Activated CD8-positive, alpha-beta memory T cell treated with anti-CD3 and anti-CD28 coated beads for 36 hours (primary cell): ENCODE measurements around the gene GRAMD1B. TPM values are rescaled to one million over a fixed set of nuclear protein-coding genes. Genes with fewer than 3 reads are reported as not detected.
"Not testable (repeated sequence)": the region's sequence is repeated elsewhere in the genome, so short reads cannot be mapped to it uniquely, and the experiment has no call there.

ENCODE experiments used
- CTCF ChIA-PET: fragments of 350-600 bp; sonication (Branson Sonifier 250); formaldehyde crosslinking; loops from one replicate; lab custom pipeline; 2021; ENCODE audit warnings: antibody characterized with exemption; lab: Charles Lee
- POLR2A ChIA-PET: fragments of 350-600 bp; sonication (Branson Sonifier 250); formaldehyde crosslinking; loops from one replicate; lab custom pipeline; 2021; ENCODE audit warnings: antibody characterized with exemption; lab: Charles Lee
- total RNA-seq, 2 experiments: library from RNA; stranded (reverse); gene quantifications; one replicate each; pipeline ENCODE4 v1.2.3, GENCODE V29; 2021

GRAMD1B gene
- total RNA-seq, 2 experiments from 2014 or later, result 39.4 to 42.0 TPM

- POLR2A ChIA-PET, result no interaction called here
These were observed 27.2 kb downstream of the GRAMD1B start for GRCh38 chr11:123457187-123457770.

GRCh38 chr11:123458501-123458900, 28.4 kb downstream of the GRAMD1B start:
- CTCF ChIA-PET, result no interaction called here

More at GRCh38 chr11:123457187-123457770, 27.2 kb downstream of the GRAMD1B start:
- CTCF ChIA-PET, result interaction anchor here (0.7 kb wide), 2 partner anchors 18 to 38 kb away, joined by 3 read pairs; no protein-coding TSS in a partner anchor

GRCh38 chr11:123460012-123460700, 30.1 kb downstream of the GRAMD1B start:
- ChIA-PET CTCF (interaction anchor here (0.6 to 1.1 kb wide), 2 partner anchors 10 to 57 kb away, joined by 3 to 4 read pairs; no protein-coding TSS in a partner anchor), POLR2A (no interaction called here)

More at GRCh38 chr11:123458501-123458900, 28.4 kb downstream of the GRAMD1B start:
- POLR2A ChIA-PET, result no interaction called here

DNA sequence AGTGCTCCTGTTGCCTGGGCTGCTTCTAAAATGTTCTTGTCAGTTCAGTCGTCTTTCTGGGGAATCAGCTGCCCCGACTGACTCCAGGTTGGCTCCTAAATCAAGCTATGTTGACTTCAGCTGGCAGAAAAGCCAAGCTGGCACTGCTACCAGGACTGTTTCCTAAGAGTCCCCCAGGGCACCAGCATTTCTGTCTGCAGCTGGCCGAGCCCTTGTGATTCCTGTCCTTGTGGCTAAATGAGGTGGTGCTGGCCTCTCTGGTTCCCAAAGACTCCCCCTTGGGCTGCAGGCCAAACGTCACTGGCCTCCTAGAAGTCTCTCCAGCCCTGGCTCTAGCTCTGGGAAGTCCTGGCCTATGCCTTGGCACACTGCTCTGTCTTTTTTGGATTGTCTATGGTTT, 31.1 kb downstream of the GRAMD1B start:
- POLR2A ChIA-PET, result interaction anchor here (0.6 kb wide), 2 partner anchors 22 to 364 kb away, joined by 3 to 4 read pairs; no protein-coding TSS in a partner anchor
- CTCF ChIA-PET, result interaction anchor here (1.2 kb wide), 1 partner anchor 12 kb away, joined by 4 read pairs; no protein-coding TSS in a partner anchor

DNA sequence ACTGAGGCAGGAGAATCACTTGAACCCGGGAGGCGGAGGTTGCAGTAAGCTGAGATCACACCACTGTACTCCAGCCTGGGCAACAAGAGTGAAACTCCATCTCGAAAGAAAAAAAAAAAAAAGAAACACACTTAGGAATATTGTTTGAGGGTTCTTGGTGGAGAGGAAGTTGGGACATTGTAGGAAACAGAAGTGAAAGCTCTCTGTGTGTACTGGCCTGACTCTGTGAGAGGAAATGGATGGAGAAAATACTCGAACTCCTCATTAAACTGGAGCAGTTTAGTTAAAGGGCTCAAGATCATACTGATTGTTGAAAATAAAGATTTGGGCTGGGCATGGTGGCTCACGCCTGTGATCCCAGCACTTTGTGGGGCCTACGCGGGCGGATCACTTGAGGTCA, 35.6 kb downstream of the GRAMD1B start:
- POLR2A ChIA-PET, CTCF ChIA-PET: not testable (repeated sequence)

DNA sequence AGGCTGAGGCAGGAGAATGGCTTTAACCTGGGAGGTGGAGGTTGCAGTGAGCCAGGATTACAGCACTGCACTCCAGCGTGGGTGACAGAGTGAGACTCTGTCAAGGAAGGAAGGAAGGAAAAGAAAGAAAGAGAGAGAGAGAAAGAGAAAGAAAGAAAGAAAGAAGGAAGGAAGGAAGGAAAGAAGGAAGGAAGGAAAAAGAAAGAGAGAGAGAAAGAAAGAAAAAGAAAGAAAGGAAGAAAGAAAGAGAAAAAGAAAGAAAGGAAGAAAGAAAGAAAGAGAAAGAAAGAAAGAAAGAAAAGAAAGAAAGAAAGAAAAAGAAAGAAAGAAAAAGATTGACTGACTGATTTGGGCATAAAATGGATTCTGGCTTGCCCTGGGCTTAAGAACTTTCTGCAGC, 36.1 kb downstream of the GRAMD1B start:
- CTCF ChIA-PET, POLR2A ChIA-PET: not testable (repeated sequence)

- CTCF ChIA-PET, result interaction anchor here (1.1 to 2.5 kb wide), 2 partner anchors 9 to 62 kb away, joined by 3 to 9 read pairs; no protein-coding TSS in a partner anchor
- POLR2A ChIA-PET, result interaction anchor here (0.7 kb wide), 1 partner anchor 10 kb away, joined by 6 read pairs; no protein-coding TSS in a partner anchor
These were observed 39.0 kb downstream of the GRAMD1B start for GRCh38 chr11:123469089-123469488.

DNA sequence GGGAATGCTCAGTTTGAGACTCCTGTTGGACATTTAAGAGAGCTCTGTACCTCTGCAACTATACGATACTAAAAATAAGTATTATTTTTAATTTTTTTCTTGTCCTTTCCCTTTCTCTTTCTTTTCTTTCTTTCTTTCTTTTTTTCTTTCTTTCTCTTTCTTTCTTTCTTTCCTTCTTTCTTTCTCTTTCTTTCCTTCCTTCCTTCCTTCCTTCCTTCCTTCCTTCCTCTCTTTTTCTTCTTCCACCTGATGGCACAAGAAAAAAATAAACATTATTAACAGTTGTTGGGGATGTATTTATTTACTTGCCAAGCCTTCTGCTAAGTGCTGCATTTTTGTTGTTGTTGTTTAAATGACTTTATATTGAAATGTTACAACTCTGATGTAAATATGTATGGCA, 39.5 kb downstream of the GRAMD1B start:
- POLR2A ChIA-PET, result no interaction called here
- CTCF ChIA-PET, result interaction anchor here (0.7 to 2.5 kb wide), 2 partner anchors 9 to 10 kb away, joined by 4 to 9 read pairs; no protein-coding TSS in a partner anchor

- ChIA-PET POLR2A (no interaction called here), CTCF (interaction anchor here (0.7 kb wide), 1 partner anchor 103 kb away, joined by 4 read pairs; no protein-coding TSS in a partner anchor)
These were observed 40.8 kb downstream of the GRAMD1B start for GRCh38 chr11:123470842-123471241.

DNA sequence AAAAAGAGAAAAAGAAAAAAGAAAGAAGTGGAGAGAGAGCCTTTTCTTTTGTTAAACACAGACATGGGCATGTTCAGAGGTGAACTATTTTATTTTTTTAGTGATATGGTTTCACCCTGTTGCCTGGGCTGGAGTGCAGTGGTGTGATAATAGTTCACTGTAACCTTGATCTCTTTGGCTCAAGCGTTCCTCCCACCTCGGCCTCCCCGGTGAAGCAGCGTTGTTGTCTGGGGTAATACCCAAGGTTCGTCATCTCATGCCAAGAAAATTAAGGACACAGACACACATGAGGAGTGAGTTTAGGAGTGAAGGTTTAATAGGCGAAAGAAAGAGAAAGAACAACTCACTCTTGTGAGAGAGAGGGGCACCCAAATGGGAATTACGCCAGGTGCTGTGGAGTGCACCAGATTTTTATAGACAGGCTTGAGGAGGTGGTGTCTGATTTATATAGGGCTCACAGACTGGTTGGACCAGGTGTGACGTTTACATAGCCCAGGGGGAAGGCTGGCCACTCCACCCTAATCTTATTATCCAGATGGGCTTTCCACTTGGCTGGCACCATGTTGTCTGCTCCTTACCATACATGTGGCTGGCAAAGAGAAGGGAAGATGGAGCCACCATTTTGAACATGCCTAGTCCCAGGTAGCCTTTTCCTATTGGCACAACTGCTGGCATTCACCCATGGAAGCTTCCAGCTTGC, 42.3 kb downstream of the GRAMD1B start:
- POLR2A ChIA-PET, result no interaction called here

DNA sequence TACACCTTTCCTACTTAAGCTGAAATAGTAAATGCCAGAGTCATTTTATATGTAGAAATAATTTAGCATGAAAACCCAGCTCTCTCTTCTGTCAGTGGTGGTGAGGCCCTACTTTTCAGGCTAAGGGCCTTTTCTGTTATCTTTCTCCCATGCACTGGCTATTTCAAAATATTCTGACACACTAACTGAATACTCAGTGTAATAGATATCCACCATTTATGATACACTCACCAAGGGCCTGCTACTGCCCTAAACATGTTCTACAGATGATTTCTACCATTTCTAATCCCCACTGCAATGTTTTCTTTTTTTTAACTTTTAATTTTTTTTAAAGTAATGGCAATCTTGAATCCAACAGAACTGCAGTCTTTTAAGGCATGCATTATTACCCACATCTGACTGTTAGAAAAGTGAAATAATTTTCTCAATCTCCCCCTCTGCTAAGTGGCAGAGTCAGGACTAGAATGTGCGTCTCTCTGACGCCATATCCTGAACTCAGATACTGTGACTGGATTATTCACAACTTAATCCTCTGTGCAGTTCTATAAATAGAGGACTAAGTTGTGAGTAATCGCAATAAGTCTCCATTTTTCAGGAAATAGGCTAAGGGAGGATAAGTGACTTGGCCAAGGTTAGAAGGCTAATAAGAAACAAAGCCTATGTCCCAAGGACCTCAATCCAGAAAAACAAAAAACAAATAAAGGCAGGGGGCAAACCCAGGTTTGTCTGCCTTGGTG, 44.0 kb downstream of the GRAMD1B start:
- ChIA-PET POLR2A (interaction anchor here (0.6 kb wide), 1 partner anchor 86 kb away, joined by 11 read pairs; no protein-coding TSS in a partner anchor), CTCF (interaction anchor here (1.0 to 7.9 kb wide), 4 partner anchors 13 to 67 kb away, joined by 3 to 82 read pairs (median 5); no protein-coding TSS in a partner anchor)

More for the DNA sequence above, 42.3 kb downstream of the GRAMD1B start:
- CTCF ChIA-PET, result interaction anchor here (0.7 to 1.4 kb wide), 3 partner anchors 11 to 64 kb away, joined by 3 to 6 read pairs (median 4); no protein-coding TSS in a partner anchor

DNA sequence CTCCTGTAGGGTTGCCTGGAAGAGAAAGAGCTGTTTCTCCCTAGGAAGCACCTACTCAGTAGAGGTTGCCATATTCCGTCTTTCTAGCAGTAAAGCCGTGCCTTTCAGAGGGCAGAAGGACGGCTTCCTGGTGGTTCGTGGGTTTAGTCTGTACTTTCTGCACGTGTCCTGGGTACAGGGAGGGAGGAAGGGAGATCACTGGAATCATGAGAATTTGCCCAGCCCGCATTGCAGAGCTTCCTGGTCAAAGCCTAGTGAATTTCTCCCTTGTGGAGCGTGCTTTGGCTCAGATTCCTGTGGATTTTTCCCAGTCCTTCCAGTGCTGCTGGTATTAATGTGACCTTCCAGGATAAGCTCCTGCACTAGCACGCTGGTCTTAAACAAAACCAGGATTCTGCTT, 44.9 kb downstream of the GRAMD1B start:
- ChIA-PET POLR2A (no interaction called here), CTCF (interaction anchor here (0.6 to 7.9 kb wide), 3 partner anchors 18 to 67 kb away, joined by 3 to 82 read pairs (median 4); no protein-coding TSS in a partner anchor)

GRCh38 chr11:123475469-123475868, 45.4 kb downstream of the GRAMD1B start:
- ChIA-PET CTCF (interaction anchor here (0.6 to 7.9 kb wide), 3 partner anchors 18 to 68 kb away, joined by 3 to 82 read pairs (median 4); no protein-coding TSS in a partner anchor), POLR2A (no interaction called here)

- CTCF ChIA-PET, result interaction anchor here (1.2 to 7.9 kb wide), 4 partner anchors 8 to 70 kb away, joined by 5 to 82 read pairs (median 10); partner anchors contain the start of gene GRAMD1B
- POLR2A ChIA-PET, result no interaction called here
These were observed 47.3 kb downstream of the GRAMD1B start for GRCh38 chr11:123477205-123477907.

GRCh38 chr11:123478352-123478987, 48.4 kb downstream of the GRAMD1B start:
- ChIA-PET POLR2A (interaction anchor here (1.0 kb wide), 1 partner anchor 178 kb away, joined by 3 read pairs; no protein-coding TSS in a partner anchor), CTCF (interaction anchor here (0.7 to 7.9 kb wide), 17 partner anchors 8 to 232 kb away, joined by 3 to 82 read pairs (median 4); partner anchors contain the start of gene GRAMD1B)

GRCh38 chr11:123479048-123479837, 49.2 kb downstream of the GRAMD1B start:
- ChIA-PET POLR2A (interaction anchor here (1.0 kb wide), 1 partner anchor 179 kb away, joined by 3 read pairs; no protein-coding TSS in a partner anchor), CTCF (interaction anchor here (0.7 to 7.9 kb wide), 17 partner anchors 8 to 232 kb away, joined by 3 to 82 read pairs (median 4); no protein-coding TSS in a partner anchor)
